GM18951 (cell line): ENCODE data around the gene NEGR1.

Experiments used
- POLR2A ChIP-seq: IDR thresholded peaks from 4 replicates; pipeline ENCODE4 v1.6.1; 2011; ENCODE audit warnings: mild to moderate bottlenecking; ENCODE audit not compliant: insufficient read length, insufficient read depth; ENCODE audit errors: extremely low read depth
- in situ Hi-C: fragments of 300-500 bp; cut with MboI; formaldehyde crosslinking; loops from one replicate; pipeline ENCODE4 v1.12.0; 2022; ENCODE audit warnings: low sequenced_read_pairs, mixed read lengths, inconsistent platforms; ENCODE audit not compliant: unreplicated experiment

The NEGR1 gene

GRCh38 chr1:71399594-71399993 is 882.7 kb downstream of the NEGR1 start:
- no peak for TF ChIP-seq POLR2A
- in situ Hi-C loops: no loop called here

- no peak for TF ChIP-seq POLR2A
- in situ Hi-C loops: no loop called here
Measured at GRCh38 chr1:71393301-71393700, 889.0 kb downstream of the NEGR1 start.

GRCh38 chr1:71390518-71390917 is 891.8 kb downstream of the NEGR1 start:
- no peak for TF ChIP-seq POLR2A
- in situ Hi-C loops: no loop called here

GRCh38 chr1:71377886-71378285 is 904.5 kb downstream of the NEGR1 start:
- in situ Hi-C loops: no loop called here

GRCh38 chr1:71372496-71372895 is 909.8 kb downstream of the NEGR1 start:
- in situ Hi-C loops: no loop called here
- no peak for TF ChIP-seq POLR2A

More at GRCh38 chr1:71377886-71378285, 904.5 kb downstream of the NEGR1 start:
- no peak for TF ChIP-seq POLR2A

GRCh38 chr1:71371581-71371980 is 910.8 kb downstream of the NEGR1 start:
- no peak for TF ChIP-seq POLR2A
- in situ Hi-C loops: no loop called here

- TF ChIP-seq POLR2A: no peak
- in situ Hi-C loops: no loop called here
Measured at GRCh38 chr1:71364236-71364635, 918.1 kb downstream of the NEGR1 start.

GRCh38 chr1:71362691-71363090 is 919.6 kb downstream of the NEGR1 start:
- in situ Hi-C loops: no loop called here
- TF ChIP-seq POLR2A: no peak

GRCh38 chr1:71362076-71362475 is 920.3 kb downstream of the NEGR1 start:
- TF ChIP-seq POLR2A: no peak
- in situ Hi-C loops: no loop called here

GRCh38 chr1:71357708-71358107 is 924.6 kb downstream of the NEGR1 start:
- TF ChIP-seq POLR2A: no peak
- in situ Hi-C loops: no loop called here

- TF ChIP-seq POLR2A: no peak
- in situ Hi-C loops: no loop called here
Measured at GRCh38 chr1:71351438-71351837, 930.9 kb downstream of the NEGR1 start.

GRCh38 chr1:71350805-71351204 is 931.5 kb downstream of the NEGR1 start:
- in situ Hi-C loops: no loop called here

GRCh38 chr1:71350330-71350729 is 932.0 kb downstream of the NEGR1 start:
- TF ChIP-seq POLR2A: no peak
- in situ Hi-C loops: no loop called here

More at GRCh38 chr1:71350805-71351204, 931.5 kb downstream of the NEGR1 start:
- TF ChIP-seq POLR2A: no peak
